Fibroblast of lung (primary cell): ENCODE results near the gene C2orf81. TPM values are rescaled to one million over a fixed set of nuclear protein-coding genes. Genes with fewer than 3 reads are reported as not detected.

Source experiments
- DNase-seq, 2 donors: peaks; one replicate each; pipeline versions ENCODE4 v3.0.0 to v3.0.0-alpha.2; 2010; ENCODE audit warnings: low read depth in 2 of 2
- H2AFZ ChIP-seq: 2 replicates; pipeline ENCODE4 v1.5.1; 2012; ENCODE audit warnings: low read length, control low read depth, inconsistent platforms
- H3K27ac ChIP-seq: 2 replicates; pipeline ENCODE4 v1.5.1; 2011; ENCODE audit warnings: low read length, control low read depth; ENCODE audit not compliant: insufficient read depth
- H3K27me3 ChIP-seq: 2 replicates; pipeline ENCODE4 v1.5.1; 2011; ENCODE audit warnings: mild to moderate bottlenecking, low read length; ENCODE audit not compliant: control insufficient read depth, insufficient read depth
- H3K36me3 ChIP-seq: 2 replicates; pipeline ENCODE4 v1.5.1; 2011; ENCODE audit warnings: low read length; ENCODE audit not compliant: control insufficient read depth, insufficient read depth
- H3K4me1 ChIP-seq: 2 replicates; pipeline ENCODE4 v1.5.1; 2011; ENCODE audit warnings: low read length; ENCODE audit not compliant: control insufficient read depth, insufficient read depth; ENCODE audit errors: extremely low read depth
- H3K4me2 ChIP-seq: 2 replicates; pipeline ENCODE4 v1.5.1; 2011; ENCODE audit warnings: low read length, control low read depth; ENCODE audit not compliant: insufficient read depth; ENCODE audit errors: extremely low read depth
- H3K4me3 ChIP-seq, 4 experiments: fragments of 200-600 bp in 1 of 4; sonication (generic) in 1 of 4; replicated peaks in 1 of 4; 2 replicates each; pipeline ENCODE4 v1.5.1; 2011 to 2016; ENCODE audit warnings: low read length in 4 of 4, low read depth in 3 of 4, mild to moderate bottlenecking in 3 of 4, control low read depth in 2 of 4, inconsistent platforms in 1 of 4, mixed read lengths in 1 of 4; ENCODE audit not compliant: insufficient read depth in 1 of 4; ENCODE audit errors: control extremely low read depth in 1 of 4
- H3K79me2 ChIP-seq: 2 replicates; pipeline ENCODE4 v1.5.1; 2012; ENCODE audit warnings: mild to moderate bottlenecking, low read length, inconsistent platforms; ENCODE audit not compliant: control insufficient read depth, insufficient read depth
- H3K9ac ChIP-seq: 2 replicates; pipeline ENCODE4 v1.5.1; 2011; ENCODE audit warnings: mild to moderate bottlenecking, low read length, control low read depth; ENCODE audit not compliant: insufficient read depth
- H3K9me3 ChIP-seq: 2 replicates; pipeline ENCODE4 v1.5.1; 2012; ENCODE audit warnings: low read depth, low read length; ENCODE audit not compliant: control insufficient read depth, insufficient read depth
- H4K20me1 ChIP-seq: 2 replicates; pipeline ENCODE4 v1.5.1; 2011; ENCODE audit warnings: low read length; ENCODE audit not compliant: control insufficient read depth, insufficient read depth; ENCODE audit errors: extremely low read depth
- EZH2 ChIP-seq: IDR thresholded peaks from 2 replicates; pipeline ENCODE4 v1.5.1; 2012; ENCODE audit warnings: low read length, control low read depth, mild to moderate bottlenecking; ENCODE audit errors: missing control alignments
- polyA plus RNA-seq, 2 donors: library from polyadenylated mRNA; depleted of rRNA in 1 of 2; stranded (reverse) in 1 of 2; unstranded in 1 of 2; fragments of >200 nt; gene quantifications; 2 replicates each; pipeline ENCODE4 v1.2.1, GENCODE V29; 2011 to 2012; ENCODE audit warnings: missing spikeins in 1 of 2
- total RNA-seq: library from RNA; depleted of rRNA; stranded (reverse); fragments of >200 nt; gene quantifications from 2 replicates; pipeline ENCODE4 v1.2.1, GENCODE V29; 2014
- TF ChIP-seq, protein P1 (sequence below), 2 donors: IDR thresholded peaks in 1 of 2; conservative IDR thresholded peaks in 1 of 2; 1 replicate in 1 of 2; 2 replicates in 1 of 2; pipeline ENCODE4 v1.5.1; 2011 to 2012; ENCODE audit warnings: low read length in 2 of 2, control low read depth in 1 of 2, inconsistent platforms in 1 of 2, low read depth in 1 of 2, mild to moderate bottlenecking in 1 of 2

The C2orf81 gene
- total and polyA plus RNA-seq, 2 donors (not counting 1 experiment from before 2014, with no cell fraction given), result 0.25 to 1.5 TPM

DNA sequence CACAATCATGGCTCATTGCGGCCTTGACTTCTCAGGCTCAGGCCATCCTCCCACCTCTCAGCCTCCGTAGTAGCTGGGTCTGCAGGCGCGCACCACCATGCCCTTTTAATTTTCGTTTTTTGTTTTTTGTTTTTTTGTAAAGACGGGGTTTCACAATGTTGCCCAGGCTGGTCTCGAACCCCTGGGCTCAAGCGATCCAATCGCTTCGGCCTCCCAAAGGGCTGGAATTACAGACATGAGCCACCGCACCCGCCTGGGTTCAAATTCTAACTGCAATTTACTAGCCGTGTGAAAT, 29.0 kb downstream of the C2orf81 start:
- Histone ChIP-seq H3K27me3 (no peaks in the 10 kb centered on the region), H2AFZ (peak overlapping the region; percentile 37), H3K27ac (no peak overlapping the region), H3K36me3 (no peaks in the 10 kb centered on the region), H3K9me3 (no peaks in the 10 kb centered on the region), H3K9ac (no peak overlapping the region), H3K4me1 (peaks cover 8% of the 10 kb centered on the region), H3K79me2 (peaks cover 40% of the 10 kb centered on the region), H4K20me1 (no peaks in the 10 kb centered on the region), H3K4me3 (peak overlapping the region in 1 of 4 experiments; percentile 95), H3K4me2 (peak overlapping the region; percentile 79)
- TF ChIP-seq, protein P1, sequence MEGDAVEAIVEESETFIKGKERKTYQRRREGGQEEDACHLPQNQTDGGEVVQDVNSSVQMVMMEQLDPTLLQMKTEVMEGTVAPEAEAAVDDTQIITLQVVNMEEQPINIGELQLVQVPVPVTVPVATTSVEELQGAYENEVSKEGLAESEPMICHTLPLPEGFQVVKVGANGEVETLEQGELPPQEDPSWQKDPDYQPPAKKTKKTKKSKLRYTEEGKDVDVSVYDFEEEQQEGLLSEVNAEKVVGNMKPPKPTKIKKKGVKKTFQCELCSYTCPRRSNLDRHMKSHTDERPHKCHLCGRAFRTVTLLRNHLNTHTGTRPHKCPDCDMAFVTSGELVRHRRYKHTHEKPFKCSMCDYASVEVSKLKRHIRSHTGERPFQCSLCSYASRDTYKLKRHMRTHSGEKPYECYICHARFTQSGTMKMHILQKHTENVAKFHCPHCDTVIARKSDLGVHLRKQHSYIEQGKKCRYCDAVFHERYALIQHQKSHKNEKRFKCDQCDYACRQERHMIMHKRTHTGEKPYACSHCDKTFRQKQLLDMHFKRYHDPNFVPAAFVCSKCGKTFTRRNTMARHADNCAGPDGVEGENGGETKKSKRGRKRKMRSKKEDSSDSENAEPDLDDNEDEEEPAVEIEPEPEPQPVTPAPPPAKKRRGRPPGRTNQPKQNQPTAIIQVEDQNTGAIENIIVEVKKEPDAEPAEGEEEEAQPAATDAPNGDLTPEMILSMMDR (conservative IDR thresholded peaks at IDR 0.05 in 1 of 2, IDR thresholded peaks at IDR 0.05 in 1 of 2; ENCODE audit: low read depth in 1 of 2, low read length in 2 of 2), result no peak
- TF ChIP-seq EZH2, result no peak
- DNase-seq, result no peak

DNA sequence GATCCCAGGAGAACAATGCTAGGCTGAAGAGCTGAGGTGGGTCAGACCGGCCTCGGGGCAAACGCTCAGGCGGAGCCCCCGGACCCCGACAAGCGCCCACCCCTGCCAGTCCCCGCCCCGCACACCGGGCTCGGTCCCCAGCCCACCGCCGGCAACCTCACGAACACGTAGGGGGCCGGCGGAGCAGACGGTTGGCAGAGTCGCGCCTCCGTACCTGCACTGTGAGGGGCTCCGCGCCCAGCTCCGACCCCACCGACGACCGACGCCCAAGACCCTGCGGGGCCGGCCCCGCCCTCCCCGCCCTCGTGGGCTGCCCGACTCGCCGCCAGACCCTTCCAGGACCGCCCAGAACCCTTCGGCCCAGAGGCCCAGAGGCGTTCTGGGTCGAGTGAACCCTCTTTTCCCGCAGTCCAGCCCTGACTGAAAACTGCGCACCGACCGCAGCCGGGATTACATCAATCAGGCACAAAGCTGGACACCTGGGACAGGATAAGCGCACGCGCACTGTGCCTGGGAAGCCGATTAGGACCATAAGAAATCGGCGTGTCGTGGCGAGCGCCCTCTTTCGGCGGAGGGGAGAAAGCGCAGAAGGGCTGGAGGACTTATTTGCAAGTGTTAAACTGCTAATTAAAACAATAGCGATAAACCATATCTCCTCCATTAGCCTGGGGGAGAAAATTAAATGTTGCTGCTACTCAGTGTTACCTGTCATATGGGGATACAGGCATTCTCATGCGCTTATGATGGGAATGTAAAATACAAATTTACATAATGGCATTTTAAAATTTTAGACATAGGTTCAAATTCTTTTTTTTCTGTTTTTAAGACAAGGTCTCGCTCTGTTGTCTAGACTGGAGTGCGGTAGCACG, 29.6 kb downstream of the C2orf81 start:
- peak; percentile 76 to 92 for DNase-seq
- no peaks in the 10 kb centered on the region for H3K9me3 ChIP-seq
- peaks cover 10% of the 10 kb centered on the region for H3K4me1 ChIP-seq
- H2AFZ ChIP-seq, result peak overlapping the region; percentile 86
- no peaks in the 10 kb centered on the region for H3K36me3 ChIP-seq
- peak overlapping the region; percentile 76 to 98 (median 93) for H3K4me3 ChIP-seq
- H3K27me3 ChIP-seq, result no peaks in the 10 kb centered on the region
- H4K20me1 ChIP-seq, result no peaks in the 10 kb centered on the region
- H3K9ac ChIP-seq, result peak overlapping the region; percentile 98
- H3K4me2 ChIP-seq, result peak overlapping the region; percentile 92
- H3K27ac ChIP-seq, result peak overlapping the region; percentile 95
- TF ChIP-seq, protein P1 (conservative IDR thresholded peaks at IDR 0.05 in 1 of 2, IDR thresholded peaks at IDR 0.05 in 1 of 2; ENCODE audit: low read depth in 1 of 2, low read length in 2 of 2), result peak; percentile 92 to 100
- TF ChIP-seq EZH2, result no peak
- H3K79me2 ChIP-seq, result peaks cover 46% of the 10 kb centered on the region

DNA sequence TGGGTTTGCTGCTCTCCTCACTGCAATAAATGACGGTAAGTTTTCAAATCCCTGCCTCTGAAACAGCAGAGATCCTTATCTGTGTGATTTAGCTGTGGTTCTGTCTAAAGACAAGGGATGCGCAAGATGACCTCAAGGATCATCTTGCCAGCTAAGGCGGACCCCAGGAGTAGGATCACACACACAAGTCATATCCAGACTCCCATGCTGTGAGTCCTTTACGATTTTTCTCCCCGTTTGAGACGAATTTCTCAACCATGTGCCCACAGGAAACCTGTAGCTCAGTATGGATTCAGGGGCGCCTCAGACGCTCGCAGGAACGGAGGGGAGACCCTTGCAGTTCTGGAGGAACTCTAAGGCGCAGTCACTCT, 30.2 kb downstream of the C2orf81 start:
- Histone ChIP-seq H4K20me1 (no peaks in the 10 kb centered on the region), H3K4me1 (peaks cover 10% of the 10 kb centered on the region), H3K79me2 (peaks cover 48% of the 10 kb centered on the region), H2AFZ (peak overlapping the region; percentile 86), H3K9ac (peak overlapping the region; percentile 98), H3K4me3 (peak overlapping the region; percentile 76 to 98 (median 93)), H3K4me2 (peak overlapping the region; percentile 92), H3K27ac (peak overlapping the region; percentile 95), H3K36me3 (no peaks in the 10 kb centered on the region), H3K9me3 (no peaks in the 10 kb centered on the region), H3K27me3 (no peaks in the 10 kb centered on the region)
- DNase-seq, result peak; percentile 24 to 34
- TF ChIP-seq EZH2, result no peak
- TF ChIP-seq, protein P1 (conservative IDR thresholded peaks at IDR 0.05 in 1 of 2, IDR thresholded peaks at IDR 0.05 in 1 of 2; ENCODE audit: low read depth in 1 of 2, low read length in 2 of 2), result no peak
